Measurements from ENCODE around the gene RRP36.

DNA sequence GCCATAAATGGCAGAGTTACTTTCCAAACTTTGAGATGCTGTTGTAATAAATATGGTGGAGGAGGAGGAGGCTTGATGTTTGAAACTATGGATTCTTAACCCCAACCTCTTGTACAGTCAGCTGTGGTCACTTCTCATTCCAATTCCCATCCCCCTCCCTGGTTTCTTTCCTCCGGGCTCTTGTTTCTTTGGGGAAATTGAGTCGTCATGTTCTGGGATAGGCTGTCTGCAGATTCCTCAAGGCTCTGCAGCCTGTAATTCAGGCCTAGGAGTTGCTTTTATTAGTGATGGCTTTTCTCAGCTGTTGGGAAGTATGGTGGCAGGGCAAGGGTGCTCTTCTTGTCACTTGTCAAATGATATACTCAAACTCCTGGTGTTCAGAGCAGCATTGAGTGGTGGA is 57.3 kb downstream of the RRP36 start:
- TF ChIP-seq CEBPB (IDR thresholded peaks at IDR 0.05; ENCODE audit: low read depth) (no peak), POLR2A (IDR thresholded peaks at IDR 0.05; ENCODE audit: borderline replicate concordance, extremely low read depth, insufficient read depth, insufficient read length) (no peak), RAD21 (IDR thresholded peaks at IDR 0.05; ENCODE audit: low read depth) (no peak)
- TF ChIP-seq, protein P1, sequence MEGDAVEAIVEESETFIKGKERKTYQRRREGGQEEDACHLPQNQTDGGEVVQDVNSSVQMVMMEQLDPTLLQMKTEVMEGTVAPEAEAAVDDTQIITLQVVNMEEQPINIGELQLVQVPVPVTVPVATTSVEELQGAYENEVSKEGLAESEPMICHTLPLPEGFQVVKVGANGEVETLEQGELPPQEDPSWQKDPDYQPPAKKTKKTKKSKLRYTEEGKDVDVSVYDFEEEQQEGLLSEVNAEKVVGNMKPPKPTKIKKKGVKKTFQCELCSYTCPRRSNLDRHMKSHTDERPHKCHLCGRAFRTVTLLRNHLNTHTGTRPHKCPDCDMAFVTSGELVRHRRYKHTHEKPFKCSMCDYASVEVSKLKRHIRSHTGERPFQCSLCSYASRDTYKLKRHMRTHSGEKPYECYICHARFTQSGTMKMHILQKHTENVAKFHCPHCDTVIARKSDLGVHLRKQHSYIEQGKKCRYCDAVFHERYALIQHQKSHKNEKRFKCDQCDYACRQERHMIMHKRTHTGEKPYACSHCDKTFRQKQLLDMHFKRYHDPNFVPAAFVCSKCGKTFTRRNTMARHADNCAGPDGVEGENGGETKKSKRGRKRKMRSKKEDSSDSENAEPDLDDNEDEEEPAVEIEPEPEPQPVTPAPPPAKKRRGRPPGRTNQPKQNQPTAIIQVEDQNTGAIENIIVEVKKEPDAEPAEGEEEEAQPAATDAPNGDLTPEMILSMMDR (IDR thresholded peaks at IDR 0.05 in 2 of 3, conservative IDR thresholded peaks at IDR 0.05 in 1 of 3; ENCODE audit: borderline replicate concordance in 1 of 3, insufficient read depth in 1 of 3, low read depth in 2 of 3, low read length in 2 of 3) = no peak
